Pons (tissue), 1 donor: ENCODE measurements around the gene CDK6.
"Not testable (repeated sequence)": the region's sequence is repeated elsewhere in the genome, so short reads cannot be mapped to it uniquely, and the experiment has no call there.

Experiments
- DNase-seq: peaks from one replicate; pipeline ENCODE4 v3.0.0-alpha.2; 2016; ENCODE audit warnings: low spot score

Gene CDK6

DNA sequence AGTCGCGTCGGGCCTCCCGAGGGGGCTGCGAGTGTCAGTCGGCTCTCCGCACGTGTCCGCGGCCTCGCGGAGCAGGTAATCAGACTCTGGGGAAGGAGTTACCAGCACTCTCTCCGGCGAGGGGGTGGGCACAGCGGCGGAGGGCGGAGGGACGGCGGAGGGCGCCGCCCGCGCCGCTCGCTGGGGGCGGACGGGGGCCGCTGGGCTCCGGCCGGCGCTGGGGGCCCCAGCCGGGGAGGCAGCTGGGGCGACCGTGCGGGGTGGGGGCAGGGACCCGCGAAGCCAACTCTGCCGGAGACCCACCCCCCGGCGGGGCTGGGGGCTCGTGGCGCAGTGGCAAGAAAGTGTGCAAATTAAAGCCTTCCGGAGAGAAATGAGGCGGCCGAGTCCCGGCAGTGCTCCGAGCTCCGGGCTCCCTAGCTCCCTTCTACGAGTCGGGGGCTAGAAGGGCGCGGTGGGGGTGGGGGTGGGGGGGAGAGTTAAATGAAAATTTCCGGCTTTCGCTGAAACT is at the start of gene CDK6:
TSS of gene CDK6 (minus strand) at position 85 of the 511 bp plus-strand sequence. CDS start 3,250 bp downstream, outside the sequence.
- no peak for DNase-seq

DNA sequence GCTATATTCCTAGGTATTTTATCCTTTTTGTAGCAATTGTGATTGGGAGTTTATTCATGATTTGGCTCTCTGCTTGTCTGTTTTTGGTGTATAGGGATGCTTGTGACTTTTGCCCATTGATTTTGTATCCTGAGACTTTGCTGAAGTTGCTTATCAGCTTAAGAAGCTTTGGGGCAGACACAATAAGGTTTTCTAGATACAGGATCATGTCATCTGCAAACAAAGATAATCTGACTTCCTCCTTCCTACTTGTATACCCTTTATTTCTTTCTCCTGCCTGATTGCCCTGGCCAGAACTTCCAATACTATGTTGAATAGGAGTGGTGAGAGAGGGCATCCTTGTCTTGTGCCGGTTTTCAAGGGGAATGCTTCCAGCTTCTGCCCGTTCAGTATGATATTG is 49.7 kb upstream of the CDK6 start:
- not testable (repeated sequence) for DNase-seq

DNA sequence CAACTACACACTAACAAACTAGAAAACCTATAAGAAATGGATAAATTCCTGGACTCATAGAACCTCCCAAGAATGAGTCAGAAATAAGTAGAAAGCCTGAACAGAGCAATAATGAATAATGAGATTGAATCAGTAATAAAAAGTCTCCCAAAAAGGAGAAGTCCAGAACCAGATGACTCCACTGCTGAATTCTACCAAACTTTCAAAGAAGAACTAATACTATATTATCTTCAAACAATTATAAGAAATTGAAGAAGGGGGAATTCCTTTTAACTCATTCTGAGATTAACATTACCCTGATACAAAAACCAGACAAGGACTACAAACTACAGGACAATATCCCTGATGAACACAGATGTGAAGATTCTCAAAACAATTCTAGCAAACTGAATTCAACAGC is 47.8 kb upstream of the CDK6 start:
- no peak for DNase-seq

DNA sequence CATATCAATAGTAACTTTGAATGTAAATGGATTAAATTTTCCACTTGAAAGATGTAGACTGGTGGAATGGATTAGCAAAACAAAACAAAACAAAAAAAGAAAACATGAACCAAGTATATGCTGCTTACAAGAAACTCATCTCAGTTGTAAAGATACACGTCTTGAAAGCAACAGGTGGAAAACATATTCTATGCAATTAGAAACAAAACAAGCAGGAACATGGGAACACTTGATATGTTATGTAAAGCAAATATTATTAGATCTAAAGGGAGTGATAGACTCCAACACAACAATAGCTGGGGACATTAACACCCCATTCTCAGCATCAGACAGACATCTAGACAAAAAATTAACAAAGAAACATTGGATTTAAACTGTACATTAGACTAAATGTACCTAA is 46.4 kb upstream of the CDK6 start:
- no peak for DNase-seq

DNA sequence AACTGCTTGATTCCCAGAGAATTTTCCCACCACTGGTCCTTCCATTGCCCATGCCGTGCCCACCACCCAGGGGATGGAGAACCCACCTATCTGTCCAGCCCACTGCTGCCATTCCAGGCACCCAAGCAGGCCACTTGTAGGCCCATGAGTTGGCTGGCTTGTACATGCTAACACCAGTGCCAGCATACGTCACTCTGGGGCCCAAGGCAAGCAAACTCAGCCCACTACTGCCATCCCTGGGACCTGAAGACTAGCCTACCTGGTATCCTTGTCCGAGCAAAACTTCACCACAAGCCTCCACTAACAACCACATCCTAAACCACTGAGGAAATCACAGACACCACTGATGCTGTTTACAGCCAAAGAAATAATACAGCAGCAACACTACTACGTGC is 44.7 kb upstream of the CDK6 start:
- no peak for DNase-seq

DNA sequence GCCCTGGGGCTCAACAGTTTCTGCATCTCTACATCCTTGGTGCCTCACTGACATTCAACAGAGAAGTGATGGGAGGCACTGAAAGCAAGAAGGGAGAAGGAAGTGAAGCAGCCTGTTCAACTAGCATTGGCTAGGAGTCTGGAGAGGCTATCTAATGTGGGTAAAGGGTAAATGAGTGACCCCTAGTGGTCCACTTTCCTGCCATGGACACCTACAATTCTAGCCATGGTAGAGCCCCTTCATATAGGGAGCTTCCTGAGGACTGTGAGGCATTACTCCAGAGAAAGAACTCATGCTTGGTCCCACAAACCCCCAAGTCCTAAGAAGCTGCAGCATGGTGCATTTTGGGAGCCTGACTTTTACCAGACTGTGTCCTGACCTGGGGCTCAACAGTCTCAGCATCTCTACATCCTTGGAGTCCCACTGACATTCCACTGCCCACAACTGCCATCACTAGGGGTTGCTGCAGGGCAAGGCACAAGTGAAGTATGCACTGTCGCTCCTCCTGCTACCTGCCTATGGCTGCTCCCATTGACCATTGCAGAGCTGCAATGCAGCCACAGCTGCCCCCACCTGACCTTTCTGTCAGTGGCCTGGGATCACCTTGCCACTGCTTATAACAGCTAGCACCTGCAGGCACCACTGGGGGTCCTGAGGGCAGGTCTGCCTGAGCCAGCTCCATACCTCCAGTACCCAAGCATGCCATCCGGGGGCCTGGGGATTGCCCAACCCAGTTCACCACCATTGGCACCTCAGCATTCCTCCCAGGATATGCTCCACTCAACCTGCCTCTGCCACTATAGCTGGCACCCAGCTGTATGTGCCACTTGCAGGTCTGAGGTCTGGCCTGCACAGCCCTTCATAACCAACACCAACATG is 44.1 kb upstream of the CDK6 start:
- peak; percentile 62 for DNase-seq

DNA sequence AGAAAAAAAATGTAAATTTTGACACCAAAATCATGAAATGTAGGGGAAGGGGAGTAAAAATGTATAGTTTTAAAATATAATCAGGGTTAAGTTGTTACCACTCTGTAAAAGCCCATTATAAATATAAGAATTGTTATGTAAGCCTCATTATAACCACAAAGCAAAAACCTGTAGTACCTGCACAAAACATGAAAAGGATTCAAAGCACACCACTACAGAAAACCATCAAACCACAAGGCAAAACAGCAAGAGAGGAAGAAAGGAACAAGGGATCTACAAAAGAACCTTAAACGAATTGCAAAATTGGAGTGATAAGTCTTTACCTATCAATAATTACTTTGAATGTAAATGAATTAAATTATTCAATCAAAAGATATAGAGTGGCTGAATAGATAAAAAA is 41.0 kb upstream of the CDK6 start:
- DNase-seq, result no peak

DNA sequence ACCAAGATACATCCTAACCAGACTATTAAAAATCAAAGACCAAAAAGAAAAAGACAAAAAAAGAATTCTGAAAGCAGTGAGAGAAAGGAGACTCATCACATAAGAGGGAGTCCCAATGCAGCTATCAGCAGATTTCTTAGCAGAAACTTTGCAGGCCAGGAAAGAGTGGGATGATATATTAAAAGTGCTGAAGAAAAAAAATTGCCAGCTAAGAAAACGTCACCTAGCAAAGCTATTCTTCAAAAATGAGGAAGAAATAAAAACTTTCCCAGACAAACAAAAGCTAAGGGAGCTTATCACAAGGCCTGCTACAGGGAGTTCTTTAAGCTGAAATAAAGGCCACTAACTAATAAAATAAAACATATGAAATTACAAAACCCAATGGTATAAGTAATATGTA is 40.5 kb upstream of the CDK6 start:
- no peak for DNase-seq

DNA sequence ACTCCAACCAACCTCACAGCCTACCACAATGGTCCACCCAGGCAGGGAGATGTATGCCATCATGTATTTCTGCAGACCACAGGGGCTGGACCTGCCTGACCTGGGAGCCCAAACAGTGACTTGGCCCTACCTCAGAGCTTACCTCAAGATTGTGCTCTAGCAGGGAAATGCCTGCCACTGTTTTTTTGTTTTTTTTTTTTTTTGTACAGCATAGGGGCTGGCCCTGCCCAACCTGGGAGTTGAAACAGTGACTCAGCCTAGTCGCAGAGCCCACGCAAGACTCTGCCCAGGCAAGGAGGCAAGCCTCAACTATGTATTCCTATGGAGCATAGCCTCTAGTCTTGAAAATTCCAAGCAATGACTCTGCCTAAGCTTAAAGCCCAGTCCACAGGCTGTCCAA is 39.3 kb upstream of the CDK6 start:
- DNase-seq, result no peak

DNA sequence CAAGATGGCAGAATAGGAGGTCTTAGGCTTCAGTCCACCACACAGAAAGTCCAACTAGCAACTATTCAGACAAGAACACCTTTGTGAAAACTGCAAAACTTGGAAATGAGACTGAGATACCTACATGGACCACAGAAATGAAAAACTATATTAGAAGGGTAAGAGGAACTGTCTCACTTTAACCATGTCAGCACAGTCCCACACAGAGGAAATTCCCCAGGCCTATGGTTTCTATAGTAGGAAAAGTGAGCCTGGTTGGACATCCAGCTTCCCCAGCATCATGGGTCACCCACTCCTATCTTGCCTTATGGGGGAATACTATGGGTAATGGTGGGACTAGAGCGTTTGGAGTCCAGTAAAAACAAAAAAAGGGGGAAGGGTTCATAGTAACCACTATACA is 38.8 kb upstream of the CDK6 start:
- no peak for DNase-seq

DNA sequence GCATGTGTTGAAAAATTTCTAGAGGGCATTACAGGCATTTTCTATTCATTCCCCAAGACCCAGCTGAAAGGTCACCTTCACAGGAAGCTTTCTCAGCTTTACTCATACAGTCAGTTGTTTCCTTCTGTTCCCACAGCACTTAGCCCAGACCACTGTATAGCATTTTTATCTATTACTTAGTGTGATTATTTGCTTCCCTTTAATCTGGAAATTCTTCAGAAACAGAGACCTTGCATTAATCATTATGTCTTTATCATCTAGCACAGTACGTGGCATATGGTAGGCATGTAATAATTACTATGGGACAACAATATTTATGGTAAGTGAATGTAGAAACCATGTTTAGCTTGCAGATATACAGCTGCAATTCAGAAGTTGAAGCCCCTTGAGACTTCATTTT is 38.2 kb upstream of the CDK6 start:
- no peak for DNase-seq

DNA sequence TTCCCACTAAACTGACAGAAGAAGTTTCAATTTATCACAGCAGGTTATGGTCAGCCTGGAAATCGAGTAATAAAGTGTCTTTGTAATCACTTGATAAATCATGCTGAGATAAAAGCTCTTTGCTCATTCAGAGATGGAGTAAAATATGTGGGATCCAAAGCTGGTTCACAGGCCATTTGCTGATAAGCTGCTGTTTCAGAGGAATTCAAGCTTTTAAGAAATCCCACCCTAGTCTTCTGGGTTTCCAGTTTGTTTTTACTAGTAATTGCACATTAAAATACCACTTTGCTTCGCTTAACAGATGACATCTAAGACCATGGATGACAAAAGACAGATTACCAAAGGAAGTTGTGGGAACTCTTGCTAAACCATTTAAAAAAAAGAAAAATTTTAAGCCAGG is 37.4 kb upstream of the CDK6 start:
- no peak for DNase-seq

DNA sequence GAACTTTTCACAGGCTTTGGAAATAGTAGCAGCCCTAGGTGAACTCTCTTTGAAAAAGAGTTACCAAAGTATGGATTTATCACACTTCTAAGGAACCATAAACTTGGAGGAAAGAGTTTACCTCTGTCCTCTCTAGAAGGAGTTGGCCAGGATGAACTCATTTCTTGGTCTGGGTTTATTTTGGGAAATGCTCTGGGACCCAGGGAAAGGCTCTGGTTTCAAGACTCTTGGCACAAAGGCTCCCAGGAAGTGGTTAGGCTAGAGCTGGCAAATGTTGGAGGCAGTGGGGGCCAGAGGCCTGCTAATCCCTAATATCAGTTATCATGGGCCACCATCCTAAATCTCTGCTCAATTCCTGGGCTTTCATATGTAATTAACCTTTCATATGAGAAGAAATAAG is 36.3 kb upstream of the CDK6 start:
- DNase-seq, result no peak

DNA sequence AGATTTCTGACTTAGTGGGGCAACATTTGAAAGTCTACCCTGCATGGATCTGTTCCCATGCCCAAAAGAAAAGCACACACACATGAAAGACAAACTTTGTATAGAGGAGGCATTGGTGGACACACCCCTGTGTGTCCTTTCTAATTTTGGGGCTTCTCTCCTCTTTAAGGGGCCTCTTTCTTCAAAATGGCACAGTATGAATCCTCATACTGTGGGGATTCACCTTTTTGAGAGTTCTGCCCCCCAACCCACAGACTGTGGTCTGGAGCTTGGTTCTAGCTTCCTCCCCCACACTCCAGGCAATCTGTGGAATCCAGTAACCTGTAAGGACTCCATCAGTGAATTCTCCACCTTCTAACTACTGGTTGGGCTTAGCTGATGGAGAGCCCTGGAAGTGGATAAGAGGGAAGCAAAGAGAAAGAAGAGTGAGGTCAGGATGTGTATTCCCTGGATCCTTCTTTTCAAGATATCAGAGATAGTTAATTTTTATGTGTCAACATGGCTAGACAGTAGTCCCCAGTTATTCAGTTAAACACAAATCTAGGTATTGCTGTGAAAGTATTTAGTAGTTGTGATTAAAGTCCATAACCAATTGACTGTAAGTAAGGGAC is 32.4 kb upstream of the CDK6 start:
- no peak for DNase-seq

DNA sequence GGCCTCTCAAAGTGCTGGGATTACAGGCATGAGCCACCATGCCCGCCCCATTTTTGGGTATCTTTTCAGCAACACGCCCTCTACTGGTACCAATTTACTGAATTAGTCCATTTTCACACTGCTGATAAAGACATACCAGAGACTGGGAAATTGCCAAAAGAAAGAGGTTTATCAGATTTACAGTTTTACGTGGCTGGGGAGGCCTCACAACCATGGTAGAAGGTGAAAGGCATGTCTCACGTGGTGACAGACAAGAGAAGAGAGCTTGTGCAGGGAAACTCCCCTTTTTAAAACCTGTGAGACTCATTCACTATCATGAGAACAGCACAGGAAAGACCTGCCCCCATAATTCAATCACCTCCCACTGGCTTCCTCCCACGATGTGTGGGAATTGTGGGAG is 27.8 kb upstream of the CDK6 start:
- DNase-seq, result peak; percentile 12

DNA sequence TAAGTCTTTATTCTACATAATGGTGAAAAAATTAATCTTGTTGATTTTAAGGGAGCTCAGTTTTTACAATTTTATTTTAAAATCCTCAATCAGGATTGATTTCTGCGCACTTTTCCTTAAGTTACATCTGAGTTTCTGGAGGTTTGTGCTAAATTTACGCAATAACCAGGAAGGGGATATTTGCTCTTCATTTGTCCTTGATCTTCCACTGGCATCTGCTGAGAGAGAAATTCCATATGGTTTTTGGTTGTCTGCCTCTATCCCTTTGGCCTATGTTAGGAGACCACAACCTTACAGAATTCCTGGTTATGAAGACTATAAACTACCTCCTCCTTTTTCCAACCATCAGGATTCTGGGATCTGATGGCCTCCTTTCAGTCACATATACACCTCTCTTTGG is 20.1 kb upstream of the CDK6 start:
- DNase-seq, result no peak

DNA sequence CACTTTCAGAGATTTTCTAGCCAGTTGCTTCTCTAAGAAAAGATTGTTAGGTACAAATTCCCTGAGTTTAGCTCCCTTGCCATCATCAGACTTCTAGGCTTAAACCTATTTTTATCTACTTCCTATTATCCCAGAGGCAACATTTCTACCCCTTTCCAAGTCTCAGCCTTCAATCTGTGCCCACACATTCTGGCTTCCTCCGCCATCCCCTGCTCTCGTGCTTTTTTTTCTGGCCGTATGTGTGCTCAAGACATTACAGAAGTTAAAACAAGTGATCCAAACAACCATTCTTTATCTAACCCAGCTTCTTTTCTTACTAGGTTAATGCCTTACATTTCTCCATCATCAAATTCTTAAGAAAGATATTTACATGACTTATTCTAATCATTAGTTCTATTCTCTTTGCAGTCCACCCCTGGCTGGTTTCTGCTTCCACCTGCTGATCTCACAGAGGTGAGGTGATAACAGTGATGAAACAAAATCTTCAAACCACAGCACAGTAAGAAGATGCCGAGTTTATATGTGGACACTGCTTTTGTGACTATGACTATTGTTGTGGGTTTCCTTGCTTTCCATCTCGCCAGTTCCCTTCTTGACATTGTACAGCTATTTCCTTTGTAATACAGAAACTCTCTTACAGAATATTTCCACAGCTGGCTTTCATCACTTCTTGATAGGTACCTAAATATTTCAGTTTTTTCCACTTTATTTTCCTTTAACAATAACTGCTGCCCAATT is 18.3 kb upstream of the CDK6 start:
- no peak for DNase-seq

DNA sequence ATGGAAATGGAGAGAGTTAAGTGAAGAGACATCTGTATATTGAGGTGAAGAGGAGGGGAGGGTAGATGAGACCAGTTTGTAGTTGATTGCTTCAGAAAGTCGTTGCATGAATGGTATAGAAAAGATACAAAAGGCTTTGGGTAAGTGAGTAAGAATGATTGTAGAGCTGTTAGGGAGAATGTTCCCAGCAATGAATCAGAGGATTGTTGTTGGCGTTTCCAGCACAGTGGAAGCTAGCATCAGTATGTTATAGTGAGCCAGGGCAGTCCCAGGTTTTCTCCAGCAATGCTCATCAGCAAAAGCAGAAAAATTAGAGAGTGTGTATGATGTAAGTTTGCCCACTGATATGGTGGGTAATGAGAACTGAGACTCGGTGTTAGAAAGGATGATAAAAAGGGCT is 15.4 kb upstream of the CDK6 start:
- peak; percentile 51 for DNase-seq

DNA sequence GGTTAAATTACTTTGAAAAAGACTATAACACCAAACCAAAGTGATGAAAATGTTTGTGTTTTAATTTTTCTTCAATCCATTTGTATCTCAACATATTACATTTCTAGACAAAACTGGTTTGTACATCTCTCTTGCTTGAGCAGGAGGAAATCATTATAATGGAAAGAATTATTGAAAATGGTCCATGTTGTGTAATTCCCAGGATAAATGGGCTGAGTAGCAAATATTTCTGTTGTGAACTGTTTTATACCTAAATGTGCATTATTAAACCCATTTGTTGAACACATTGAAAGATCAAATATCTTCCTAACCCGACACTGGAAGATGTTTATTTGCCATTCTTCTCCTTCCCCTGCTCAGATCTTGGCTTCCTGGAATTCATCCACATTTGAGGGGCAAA is 14.1 kb upstream of the CDK6 start:
- no peak for DNase-seq

DNA sequence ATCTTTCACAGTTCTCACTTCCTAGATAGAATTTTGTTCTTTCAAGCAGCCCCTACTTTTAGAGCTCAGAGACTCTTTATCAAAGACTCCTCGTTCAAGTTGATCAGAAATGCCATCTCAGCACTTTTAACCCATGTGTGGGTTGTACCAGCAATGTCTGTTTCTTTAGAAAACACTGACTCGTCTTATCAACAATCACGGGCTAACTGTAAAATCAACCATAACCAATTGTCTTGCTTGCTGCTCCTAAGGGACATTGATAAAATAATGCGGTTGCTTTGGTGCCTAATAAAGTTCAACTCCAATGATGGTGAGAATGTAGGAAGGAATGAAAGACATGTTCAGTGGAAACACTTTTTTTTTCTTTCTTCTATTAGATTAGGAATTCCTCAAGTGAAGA is 12.9 kb upstream of the CDK6 start:
- DNase-seq, result no peak

DNA sequence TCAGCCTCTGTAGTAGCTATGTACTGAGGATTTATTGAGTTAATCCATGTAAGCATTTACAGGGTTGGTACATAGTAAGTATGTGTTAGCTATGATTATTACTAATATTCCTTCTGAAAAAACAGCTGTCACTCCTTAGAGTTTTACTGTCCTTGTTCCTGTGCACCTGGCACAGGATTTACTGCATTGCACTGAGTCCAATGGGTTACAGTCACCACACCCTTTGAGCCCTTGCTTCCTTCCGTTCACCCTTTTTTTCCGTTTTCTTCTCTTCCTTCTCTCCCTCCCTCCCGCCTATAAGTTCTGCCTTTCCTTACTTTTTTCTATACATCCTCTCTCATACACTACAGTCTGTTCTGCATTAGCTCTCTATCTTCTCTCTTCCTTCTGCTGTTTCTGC is 12.5 kb upstream of the CDK6 start:
- DNase-seq, result no peak

DNA sequence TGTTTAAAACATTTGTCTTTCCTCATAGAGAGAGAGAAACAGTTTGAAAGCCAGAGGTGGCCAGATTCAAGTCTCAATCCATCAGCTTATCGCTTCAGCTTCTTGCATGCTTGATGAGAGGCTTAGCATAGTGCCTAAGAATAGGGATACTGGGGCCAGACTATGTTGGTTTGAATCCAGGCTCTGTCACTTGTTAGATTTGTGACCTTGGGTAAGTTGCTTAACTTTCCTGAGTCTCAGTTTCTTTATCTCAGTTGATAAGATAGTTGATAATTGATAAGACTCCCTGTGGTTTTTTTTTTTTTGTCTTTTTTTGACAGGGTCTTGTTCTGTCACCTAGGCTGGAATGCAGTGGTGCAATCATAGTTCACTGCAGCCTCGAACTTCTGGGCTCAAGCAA is 12.1 kb upstream of the CDK6 start:
- no peak for DNase-seq

DNA sequence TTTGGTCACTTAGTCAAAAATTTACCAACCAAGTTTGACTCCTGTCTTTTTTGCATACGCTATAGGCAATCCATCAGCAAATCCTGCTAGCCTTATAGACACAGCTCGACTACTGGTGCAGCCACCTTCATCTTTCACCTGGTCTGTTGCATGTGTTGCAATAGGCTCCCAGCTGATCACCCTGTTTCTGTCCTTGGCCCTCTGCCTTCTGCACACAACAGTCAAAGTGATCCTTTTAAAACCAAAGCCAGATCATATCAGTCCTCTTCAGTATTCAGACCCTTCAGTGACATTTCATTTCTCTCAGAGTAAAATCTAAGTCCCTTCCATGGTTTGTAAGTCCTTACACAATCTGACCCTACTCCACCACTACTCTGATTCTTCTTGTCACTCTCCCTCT is 10.9 kb upstream of the CDK6 start:
- DNase-seq, result no peak
